ENCODE measurements around the gene PTGR3. TPM values are rescaled to one million over a fixed set of nuclear protein-coding genes. Genes with fewer than 3 reads are reported as not detected.

The PTGR3 gene
- total RNA-seq, 3 donors from 2014 or later (not counting 1 experiment from before 2014, with no cell fraction given), result 27.4 to 29.4 (median 28.5) TPM

GRCh38 chr18:75240433-75240832 is 31.5 kb upstream of the PTGR3 start:
- no peak overlapping the region for H3K4me3 Mint-ChIP-seq
- Histone ChIP-seq H3K36me3 (ENCODE audit: control insufficient read depth, insufficient read depth, low read length) (peaks cover 2% of the 10 kb centered on the region), H3K9me3 (ENCODE audit: control insufficient read depth, insufficient read depth, low read length) (no peaks in the 10 kb centered on the region), H3K27ac (ENCODE audit: low read length) (no peak overlapping the region), H3K4me3 (ENCODE audit: low read length) (no peak overlapping the region), H3K27me3 (ENCODE audit: control insufficient read depth, insufficient read depth, low read length) (no peaks in the 10 kb centered on the region), H3K4me1 (ENCODE audit: control insufficient read depth, insufficient read depth, low read length) (peaks cover 13% of the 10 kb centered on the region)
- DNase-seq (peak in 1 of 2 donors; percentile 13), ATAC-seq (peak in 1 of 3 donors; percentile 40)
- whole genome bisulfite sequencing (ENCODE audit: insufficient coverage), result 97% methylated on average over 10 of the region's 10 CpGs
- intact Hi-C loops (cut with micrococcal nuclease), result no loop called here
- peaks cover 29 to 67% of the 10 kb centered on the region in 2 donors for H3K4me1 Mint-ChIP-seq
- H3K27me3 Mint-ChIP-seq (ENCODE audit: low read depth in 2 of 2), result no peaks in the 10 kb centered on the region
- no peak for TF ChIP-seq CTCF (IDR thresholded peaks at IDR 0.05)
- no peak overlapping the region for H3K27ac Mint-ChIP-seq
- H3K36me3 Mint-ChIP-seq, result no peaks in the 10 kb centered on the region
- no peaks in the 10 kb centered on the region for H3K9me3 Mint-ChIP-seq

- intact Hi-C loops (cut with micrococcal nuclease), result no loop called here
- 95% methylated on average over 10 of the region's 10 CpGs for WGBS (ENCODE audit: insufficient coverage)
- H3K36me3 ChIP-seq (ENCODE audit: control insufficient read depth, insufficient read depth, low read length), result peaks cover 2% of the 10 kb centered on the region
- H3K4me1 ChIP-seq (ENCODE audit: control insufficient read depth, insufficient read depth, low read length), result peaks cover 5% of the 10 kb centered on the region
- H3K27me3 Mint-ChIP-seq (ENCODE audit: low read depth in 2 of 2), result no peaks in the 10 kb centered on the region
- DNase-seq, result no peak
- TF ChIP-seq CTCF (IDR thresholded peaks at IDR 0.05), result no peak
- no peak overlapping the region for H3K4me3 Mint-ChIP-seq
- H3K27ac ChIP-seq (ENCODE audit: low read length), result no peak overlapping the region
- peaks cover 20 to 61% of the 10 kb centered on the region in 2 donors for H3K4me1 Mint-ChIP-seq
- H3K27ac Mint-ChIP-seq, result no peak overlapping the region
- no peaks in the 10 kb centered on the region for H3K36me3 Mint-ChIP-seq
- no peaks in the 10 kb centered on the region for H3K9me3 ChIP-seq (ENCODE audit: control insufficient read depth, insufficient read depth, low read length)
- ATAC-seq, result no peak
- H3K4me3 ChIP-seq (ENCODE audit: low read length), result no peak overlapping the region
- H3K27me3 ChIP-seq (ENCODE audit: control insufficient read depth, insufficient read depth, low read length), result no peaks in the 10 kb centered on the region
- no peaks in the 10 kb centered on the region for H3K9me3 Mint-ChIP-seq
Measured at GRCh38 chr18:75238786-75239185, 29.8 kb upstream of the PTGR3 start.

DNA sequence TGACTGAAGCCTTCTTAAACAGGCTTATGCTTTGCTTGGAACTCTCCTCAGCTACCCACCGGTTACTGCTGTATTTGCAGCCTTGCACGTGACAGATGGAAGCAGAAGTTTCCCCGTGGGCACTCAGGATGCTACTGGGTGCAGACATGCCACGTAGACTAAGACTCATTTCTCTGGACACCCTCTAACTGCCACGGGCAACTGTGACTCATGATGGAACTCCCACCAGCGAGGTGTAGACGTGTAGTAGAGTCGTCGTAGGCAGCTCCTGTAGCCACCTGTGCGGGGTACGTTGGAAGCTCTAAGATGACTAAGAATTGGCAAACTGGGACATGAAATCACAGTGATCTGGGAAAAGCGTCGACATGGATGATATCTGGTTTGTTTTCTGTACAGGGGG is 29.2 kb upstream of the PTGR3 start:
- 92% methylated on average over 13 of the region's 13 CpGs for whole genome bisulfite sequencing (ENCODE audit: insufficient coverage)
- Mint-ChIP-seq H3K36me3 (no peaks in the 10 kb centered on the region), H3K4me3 (no peak overlapping the region), H3K27me3 (ENCODE audit: low read depth in 2 of 2) (no peaks in the 10 kb centered on the region), H3K4me1 (peaks cover 19 to 59% of the 10 kb centered on the region in 2 donors), H3K27ac (no peak overlapping the region), H3K9me3 (no peaks in the 10 kb centered on the region)
- Histone ChIP-seq H3K36me3 (ENCODE audit: control insufficient read depth, insufficient read depth, low read length) (peaks cover 2% of the 10 kb centered on the region), H3K27me3 (ENCODE audit: control insufficient read depth, insufficient read depth, low read length) (no peaks in the 10 kb centered on the region), H3K27ac (ENCODE audit: low read length) (no peak overlapping the region), H3K9me3 (ENCODE audit: control insufficient read depth, insufficient read depth, low read length) (no peaks in the 10 kb centered on the region), H3K4me1 (ENCODE audit: control insufficient read depth, insufficient read depth, low read length) (peaks cover 5% of the 10 kb centered on the region), H3K4me3 (ENCODE audit: low read length) (no peak overlapping the region)
- ATAC-seq (no peak), DNase-seq (no peak)
- intact Hi-C loops (cut with micrococcal nuclease), result no loop called here
- TF ChIP-seq CTCF (IDR thresholded peaks at IDR 0.05), result no peak

DNA sequence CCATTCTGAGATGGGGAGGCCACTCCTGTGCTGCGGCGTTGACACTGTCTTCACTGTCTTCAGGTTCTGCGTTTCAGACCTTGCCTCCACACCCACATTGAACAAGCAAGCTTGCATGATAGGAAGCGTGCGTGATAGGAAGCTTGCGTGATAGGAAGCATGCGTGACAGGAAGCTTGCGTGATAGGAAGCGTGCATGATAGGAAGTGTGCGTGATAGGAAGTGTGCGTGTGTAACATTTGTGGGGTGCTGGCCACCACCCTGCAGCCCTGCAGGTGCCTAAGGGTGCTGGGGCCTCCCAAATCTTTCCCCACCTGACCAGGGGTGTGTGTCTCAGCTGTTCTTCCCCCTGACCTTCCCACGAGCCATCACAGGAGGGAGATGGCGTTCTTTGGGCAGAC is 27.0 kb upstream of the PTGR3 start:
- H3K4me3 ChIP-seq (ENCODE audit: low read length), result no peak overlapping the region
- WGBS (ENCODE audit: insufficient coverage), result 79% methylated on average over 12 of the region's 13 CpGs

More for the DNA sequence above, 27.0 kb upstream of the PTGR3 start:
- ATAC-seq (peak in 1 of 3 donors; percentile 8), DNase-seq (no peak)
- no peaks in the 10 kb centered on the region for H3K9me3 ChIP-seq (ENCODE audit: control insufficient read depth, insufficient read depth, low read length)
- TF ChIP-seq CTCF (IDR thresholded peaks at IDR 0.05), result no peak
- H3K4me3 Mint-ChIP-seq, result no peak overlapping the region
- no peaks in the 10 kb centered on the region for H3K36me3 Mint-ChIP-seq
- no peaks in the 10 kb centered on the region for H3K9me3 Mint-ChIP-seq
- H3K27me3 ChIP-seq (ENCODE audit: control insufficient read depth, insufficient read depth, low read length), result no peaks in the 10 kb centered on the region
- no peak overlapping the region for H3K27ac Mint-ChIP-seq
- H3K36me3 ChIP-seq (ENCODE audit: control insufficient read depth, insufficient read depth, low read length), result peaks cover 2% of the 10 kb centered on the region
- H3K27me3 Mint-ChIP-seq (ENCODE audit: low read depth in 2 of 2), result no peaks in the 10 kb centered on the region
- H3K4me1 ChIP-seq (ENCODE audit: control insufficient read depth, insufficient read depth, low read length), result peaks cover 13% of the 10 kb centered on the region
- peaks cover under 1 to 37% of the 10 kb centered on the region in 2 donors for H3K4me1 Mint-ChIP-seq
- intact Hi-C loops (cut with micrococcal nuclease), result no loop called here
- H3K27ac ChIP-seq (ENCODE audit: low read length), result no peak overlapping the region
